SH-SY5Y (cell line): ENCODE data around the gene ARL9.

Experiments used
- GATA2 ChIP-seq: IDR thresholded peaks from 2 replicates; pipeline ENCODE4 v1.6.1; 2011; ENCODE audit warnings: mild to moderate bottlenecking, low read depth, low read length
- GATA3 ChIP-seq: IDR thresholded peaks from 2 replicates; pipeline ENCODE4 v1.6.1; 2011; ENCODE audit warnings: low read depth, mild to moderate bottlenecking, low read length, moderate library complexity

DNA sequence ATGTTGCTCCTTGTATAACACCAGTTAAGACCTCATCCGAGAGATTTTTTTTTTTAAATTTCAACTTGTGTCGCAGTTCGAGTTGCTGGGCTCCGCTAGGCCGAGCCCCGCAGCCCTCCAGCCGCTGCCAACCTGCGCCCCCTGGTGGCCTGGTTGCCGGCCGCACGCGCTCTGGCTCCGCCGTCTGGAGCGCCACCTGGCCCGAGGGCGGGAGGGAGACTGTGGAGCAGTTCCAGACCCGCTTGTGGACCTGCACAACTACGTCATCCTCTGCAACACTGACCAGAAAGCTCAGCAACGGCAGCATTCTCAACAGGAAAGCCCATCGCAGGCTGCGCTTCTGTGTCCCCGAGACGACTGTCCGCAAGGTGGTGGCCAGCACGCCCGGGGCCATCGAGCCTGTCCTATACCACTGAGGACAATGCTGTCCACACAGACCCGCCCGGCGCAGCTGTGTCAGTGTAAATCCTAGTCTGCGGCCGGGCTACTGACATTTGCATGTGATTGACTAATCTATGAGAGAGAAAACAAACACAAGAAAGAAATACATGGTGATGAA is 39.1 kb downstream of the ARL9 start:
- no peak for TF ChIP-seq GATA3
- no peak for TF ChIP-seq GATA2
